ENCODE results near the gene HEYL. TPM values are rescaled to one million over a fixed set of nuclear protein-coding genes. Genes with fewer than 3 reads are reported as not detected.

The HEYL gene
- 56.8 TPM for polyA plus RNA-seq (ENCODE audit: insufficient read length)

- DNase-seq = peak; percentile 52
These were observed at the start of gene HEYL for GRCh38 chr1:39639305-39640130. TSS of gene HEYL (minus strand) at chr1:39639643. CDS start at chr1:39639625, 18 bp downstream.

- DNase-seq = no peak
These were observed 49.8 kb upstream of the HEYL start for GRCh38 chr1:39689214-39689613.

DNA sequence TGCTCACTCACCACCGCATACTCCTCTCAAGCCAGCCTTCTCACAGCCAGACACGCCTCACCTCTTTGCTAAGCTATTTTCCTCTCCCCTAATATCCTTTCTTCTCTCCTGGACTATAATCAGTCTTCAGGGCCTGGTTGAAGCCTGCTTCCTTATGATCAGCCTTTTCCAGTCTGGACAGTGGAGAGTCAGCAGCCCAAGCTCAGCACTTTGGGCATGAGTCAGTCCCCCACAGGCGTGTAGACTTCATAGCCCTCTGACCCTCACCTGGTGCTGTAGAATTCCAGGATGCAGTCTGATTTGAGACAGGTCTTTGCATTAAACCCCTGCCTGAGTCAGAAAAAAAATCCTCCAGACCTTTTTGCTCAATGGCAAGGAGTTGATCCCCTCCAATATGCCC is 49.3 kb upstream of the HEYL start:
- no peak for DNase-seq

DNA sequence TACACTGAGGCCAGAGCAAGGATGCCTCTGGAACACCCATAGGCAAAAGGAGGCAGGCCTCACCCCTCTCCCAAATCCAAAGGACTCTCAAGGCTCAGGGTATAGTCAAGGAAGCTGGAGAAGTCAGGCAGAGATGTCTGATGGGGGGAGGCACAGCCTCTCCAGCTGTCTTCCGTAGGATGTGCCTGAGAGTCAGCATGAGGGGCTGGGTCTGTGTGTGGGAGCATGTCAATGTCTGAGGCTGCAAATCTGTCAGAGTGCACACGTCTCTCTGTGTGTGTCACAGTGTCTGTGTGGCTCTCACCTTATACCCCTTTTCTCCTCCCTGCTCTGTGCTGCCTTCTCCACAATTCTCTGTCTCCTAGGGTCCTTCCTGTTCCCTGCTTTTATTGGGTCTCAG is 47.8 kb upstream of the HEYL start:
- no peak for DNase-seq

- DNase-seq = no peak
These were observed 45.6 kb upstream of the HEYL start for GRCh38 chr1:39685071-39685470.

DNA sequence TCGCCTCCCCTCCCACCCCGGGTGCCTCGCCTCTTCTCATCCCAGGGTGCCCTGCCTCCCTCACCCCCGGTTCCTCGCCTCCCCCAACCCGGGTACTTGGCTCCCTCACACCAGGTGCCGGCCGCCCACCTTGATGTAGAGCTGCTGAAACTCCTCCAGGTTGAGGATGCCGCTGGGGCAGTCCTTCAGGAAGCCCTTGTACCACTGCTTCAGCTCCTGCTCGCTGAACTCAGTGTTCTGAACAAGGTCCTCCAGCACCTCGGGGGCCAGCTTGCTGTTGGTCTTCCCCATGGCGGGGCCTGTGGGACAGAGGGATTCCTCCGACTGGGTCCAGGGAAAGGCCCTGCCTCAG is 44.8 kb upstream of the HEYL start:
- DNase-seq = no peak

- no peak for DNase-seq
These were observed 44.3 kb upstream of the HEYL start for GRCh38 chr1:39683591-39684312.

DNA sequence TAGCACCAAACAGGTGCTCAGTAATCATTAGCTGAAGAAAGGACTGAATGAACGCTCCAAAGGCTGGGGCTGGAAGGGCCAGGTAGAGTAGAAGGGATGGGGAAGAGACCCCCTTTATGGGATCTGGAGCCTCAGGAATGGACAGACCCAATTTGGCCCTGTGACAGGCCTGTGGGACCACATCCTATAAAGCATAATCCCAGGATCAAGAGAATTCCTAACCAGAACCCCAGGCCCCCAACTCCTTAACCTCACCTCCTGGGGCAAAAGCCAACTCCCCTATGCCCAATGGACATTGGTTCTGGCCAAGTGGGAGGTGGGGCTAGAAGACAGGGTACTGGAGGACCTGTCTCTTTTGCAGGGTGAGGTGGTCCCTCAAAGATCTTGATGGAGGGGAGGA is 42.6 kb upstream of the HEYL start:
- no peak for DNase-seq

GRCh38 chr1:39681294-39681693 is 41.9 kb upstream of the HEYL start:
- no peak for DNase-seq

DNA sequence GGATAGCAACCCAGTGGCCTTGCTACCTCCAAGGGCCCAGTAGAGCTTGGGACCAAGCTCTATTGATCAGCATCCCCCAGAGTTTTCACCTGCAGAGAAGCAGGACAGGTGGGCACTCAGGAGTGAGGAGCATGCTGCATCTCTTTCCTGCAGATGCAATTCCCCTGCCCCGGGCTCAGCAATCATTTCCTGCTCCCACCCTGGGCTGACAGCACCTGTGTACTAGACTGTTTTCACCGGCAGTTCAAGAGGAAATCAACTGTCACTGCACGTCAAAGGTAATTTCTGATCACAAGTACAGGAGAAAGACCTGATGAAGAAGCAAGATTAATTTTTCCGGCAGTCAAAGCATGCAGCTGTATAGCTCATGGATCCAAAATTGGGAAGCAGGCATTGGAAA is 41.3 kb upstream of the HEYL start:
- DNase-seq = no peak

GRCh38 chr1:39679821-39680220 is 40.4 kb upstream of the HEYL start:
- DNase-seq = no peak

DNA sequence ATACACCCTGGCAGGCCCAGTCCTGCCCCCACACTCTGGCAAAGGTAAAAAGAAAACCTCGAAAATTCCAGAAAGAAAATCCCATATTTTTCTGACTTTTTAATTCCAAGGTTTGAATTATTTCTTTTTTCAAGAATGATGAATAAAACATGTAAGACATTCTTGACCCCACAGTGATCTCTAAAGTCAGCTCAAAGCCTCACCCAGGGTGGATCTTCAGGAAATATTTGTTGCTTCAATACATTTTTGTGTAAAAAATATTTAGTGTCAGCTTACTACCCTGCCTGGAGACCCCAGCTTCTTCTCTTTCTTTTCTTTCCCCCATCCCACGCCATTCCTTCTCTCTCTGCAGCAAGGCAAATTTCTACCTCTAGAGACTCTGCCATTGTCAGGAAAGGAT is 39.4 kb upstream of the HEYL start:
- no peak for DNase-seq

DNA sequence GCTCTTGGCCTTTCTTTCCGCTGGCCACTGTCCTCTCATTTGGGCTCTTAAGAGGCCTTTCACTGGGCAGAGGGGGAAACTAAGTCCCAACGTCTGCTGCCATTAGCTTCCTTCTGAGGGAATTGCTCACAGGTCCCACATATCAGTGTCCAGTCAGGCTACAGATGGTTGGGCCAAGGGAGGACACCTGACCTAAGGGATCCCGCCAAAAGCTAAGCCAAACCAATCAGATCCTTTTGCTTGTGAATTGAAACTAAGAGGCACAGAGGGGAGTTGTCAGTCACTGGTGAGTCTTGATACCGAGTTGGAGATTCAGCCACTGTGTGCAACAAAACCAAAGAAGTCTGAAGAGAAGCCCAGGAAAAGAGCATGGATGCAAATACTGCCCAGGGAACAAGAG is 38.2 kb upstream of the HEYL start:
- no peak for DNase-seq

- no peak for DNase-seq
These were observed 37.6 kb upstream of the HEYL start for GRCh38 chr1:39676948-39677548.

GRCh38 chr1:39675220-39675619 is 35.8 kb upstream of the HEYL start:
- no peak for DNase-seq

DNA sequence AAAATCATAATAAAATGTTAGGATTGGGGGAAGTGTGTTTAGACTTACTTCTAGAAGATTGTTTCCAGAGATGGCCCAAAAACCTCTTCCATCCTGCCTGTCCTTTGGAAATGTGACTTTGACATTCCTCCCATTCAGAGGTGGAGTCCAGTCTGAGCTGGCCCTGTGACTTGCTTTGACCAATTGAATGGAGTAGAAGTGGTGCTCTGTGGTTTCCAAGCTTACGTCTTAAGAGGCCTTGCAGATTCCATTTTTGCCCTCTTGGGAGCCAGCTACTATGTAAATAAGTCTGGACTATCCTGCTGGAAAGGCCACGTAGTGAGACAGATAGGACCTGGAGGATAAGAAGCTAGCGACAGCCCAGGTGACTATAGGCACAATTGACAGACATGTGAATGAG is 33.8 kb upstream of the HEYL start:
- DNase-seq = no peak

GRCh38 chr1:39672551-39672947 is 33.1 kb upstream of the HEYL start:
- no peak for DNase-seq

GRCh38 chr1:39671793-39672550 is 32.5 kb upstream of the HEYL start, which contains the start of gene NT5C1A:
TSS of gene NT5C1A (minus strand) at chr1:39672107. CDS start at chr1:39672038, 69 bp downstream.
- DNase-seq = peak; percentile 46

- DNase-seq = no peak
These were observed 32.0 kb upstream of the HEYL start for GRCh38 chr1:39671433-39671792.

DNA sequence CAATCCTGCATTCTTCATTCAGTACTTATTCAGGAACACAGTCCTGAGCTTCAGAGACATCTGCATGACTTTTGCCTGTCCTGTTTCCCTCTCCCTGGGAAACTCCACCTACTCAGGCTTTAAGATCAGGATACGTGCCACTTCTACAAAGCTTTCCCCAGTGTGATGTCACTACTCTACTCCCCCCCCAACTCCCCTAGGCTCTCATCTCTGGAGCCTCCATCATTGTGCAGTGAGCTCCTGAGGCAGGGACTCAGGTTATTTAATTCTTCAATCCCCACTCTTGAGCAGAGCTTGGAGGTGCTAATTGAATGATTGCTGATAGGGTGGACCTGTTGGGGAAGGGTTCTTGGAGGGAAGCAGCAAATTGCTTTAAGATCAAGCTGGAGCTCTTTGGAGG is 31.2 kb upstream of the HEYL start:
- DNase-seq = no peak

- DNase-seq = no peak
These were observed 29.5 kb upstream of the HEYL start for GRCh38 chr1:39668894-39669293.

- DNase-seq = no peak
These were observed 28.7 kb upstream of the HEYL start for GRCh38 chr1:39668111-39668510.

- no peak for DNase-seq
These were observed 27.3 kb upstream of the HEYL start for GRCh38 chr1:39666772-39667171.
